HUES48 (cell line): ENCODE measurements around the gene CTNNA3.
A peak's percentile ranks its signal among the peaks of the same experiment; 100 is the strongest.

Experiments
- H3K27ac ChIP-seq: one replicate; pipeline ENCODE4 v1.7.0; 2013; ENCODE audit warnings: low read depth, low read length, inconsistent platforms
- H3K27me3 ChIP-seq: 2 replicates; pipeline ENCODE4 v1.6.1; 2013; ENCODE audit warnings: mild to moderate bottlenecking, low read length; ENCODE audit not compliant: control insufficient read depth, insufficient read depth
- H3K36me3 ChIP-seq: 2 replicates; pipeline ENCODE4 v1.6.1; 2013; ENCODE audit warnings: low read length; ENCODE audit not compliant: control insufficient read depth, insufficient read depth
- H3K4me1 ChIP-seq: 2 replicates; pipeline ENCODE4 v1.6.1; 2013; ENCODE audit warnings: mild to moderate bottlenecking, low read length; ENCODE audit not compliant: control insufficient read depth, insufficient read depth
- H3K4me3 ChIP-seq: 2 replicates; pipeline ENCODE4 v1.5.1; 2013; ENCODE audit warnings: mild to moderate bottlenecking, low read depth, low read length
- H3K9ac ChIP-seq: 2 replicates; pipeline ENCODE4 v1.6.1; 2013; ENCODE audit warnings: mild to moderate bottlenecking, low read depth, low read length, moderate library complexity
- H3K9me3 ChIP-seq: 2 replicates; pipeline ENCODE4 v1.6.1; 2013; ENCODE audit warnings: low read length; ENCODE audit not compliant: control insufficient read depth, insufficient read depth

CTNNA3 gene

GRCh38 chr10:66440568-66440967, 1255.4 kb downstream of the CTNNA3 start:
- no peaks in the 10 kb centered on the region for H3K4me1 ChIP-seq
- no peaks in the 10 kb centered on the region for H3K36me3 ChIP-seq
- H3K27ac ChIP-seq: no peak overlapping the region
- no peak overlapping the region for H3K4me3 ChIP-seq
- H3K27me3 ChIP-seq: no peaks in the 10 kb centered on the region
- H3K9me3 ChIP-seq: peaks cover 10% of the 10 kb centered on the region
- no peak overlapping the region for H3K9ac ChIP-seq

GRCh38 chr10:66414943-66415342, 1281.1 kb downstream of the CTNNA3 start:
- H3K36me3 ChIP-seq: no peaks in the 10 kb centered on the region

GRCh38 chr10:66405566-66405965, 1290.4 kb downstream of the CTNNA3 start:
- H3K9ac ChIP-seq: no peak overlapping the region
- no peaks in the 10 kb centered on the region for H3K9me3 ChIP-seq
- no peaks in the 10 kb centered on the region for H3K27me3 ChIP-seq
- no peak overlapping the region for H3K27ac ChIP-seq
- H3K36me3 ChIP-seq: no peaks in the 10 kb centered on the region
- no peaks in the 10 kb centered on the region for H3K4me1 ChIP-seq
- no peak overlapping the region for H3K4me3 ChIP-seq

More at GRCh38 chr10:66414943-66415342, 1281.1 kb downstream of the CTNNA3 start:
- Histone ChIP-seq H3K27ac (no peak overlapping the region), H3K27me3 (no peaks in the 10 kb centered on the region), H3K4me1 (no peaks in the 10 kb centered on the region), H3K9ac (no peak overlapping the region), H3K9me3 (no peaks in the 10 kb centered on the region), H3K4me3 (no peak overlapping the region)

GRCh38 chr10:66398669-66399068, 1297.3 kb downstream of the CTNNA3 start:
- Histone ChIP-seq H3K36me3 (no peaks in the 10 kb centered on the region), H3K9me3 (no peaks in the 10 kb centered on the region), H3K27ac (no peak overlapping the region), H3K4me3 (no peak overlapping the region), H3K9ac (no peak overlapping the region), H3K27me3 (no peaks in the 10 kb centered on the region), H3K4me1 (peaks cover 10% of the 10 kb centered on the region)

GRCh38 chr10:66394342-66395063, 1301.5 kb downstream of the CTNNA3 start:
- H3K4me1 ChIP-seq: peaks cover 18% of the 10 kb centered on the region
- no peak overlapping the region for H3K27ac ChIP-seq
- H3K9ac ChIP-seq: no peak overlapping the region
- H3K27me3 ChIP-seq: no peaks in the 10 kb centered on the region
- H3K4me3 ChIP-seq: no peak overlapping the region
- H3K9me3 ChIP-seq: no peaks in the 10 kb centered on the region
- no peaks in the 10 kb centered on the region for H3K36me3 ChIP-seq

GRCh38 chr10:66390926-66391325, 1305.1 kb downstream of the CTNNA3 start:
- Histone ChIP-seq H3K36me3 (no peaks in the 10 kb centered on the region), H3K4me3 (no peak overlapping the region), H3K9ac (no peak overlapping the region), H3K27ac (no peak overlapping the region), H3K4me1 (peaks cover 18% of the 10 kb centered on the region), H3K27me3 (no peaks in the 10 kb centered on the region), H3K9me3 (no peaks in the 10 kb centered on the region)

- Histone ChIP-seq H3K36me3 (no peaks in the 10 kb centered on the region), H3K9me3 (no peaks in the 10 kb centered on the region), H3K27me3 (no peaks in the 10 kb centered on the region), H3K9ac (no peak overlapping the region), H3K4me1 (peaks cover 18% of the 10 kb centered on the region), H3K4me3 (no peak overlapping the region), H3K27ac (no peak overlapping the region)
Measured at GRCh38 chr10:66381045-66381444, 1315.0 kb downstream of the CTNNA3 start.

- peaks cover 18% of the 10 kb centered on the region for H3K4me1 ChIP-seq
- no peaks in the 10 kb centered on the region for H3K27me3 ChIP-seq
- H3K27ac ChIP-seq: peak overlapping the region; percentile 61
- H3K9me3 ChIP-seq: no peaks in the 10 kb centered on the region
- H3K4me3 ChIP-seq: no peak overlapping the region
- peak overlapping the region; percentile 18; the same call in 1 of the 2 replicates for H3K9ac ChIP-seq
- H3K36me3 ChIP-seq: no peaks in the 10 kb centered on the region
Measured at GRCh38 chr10:66378117-66378876, 1317.7 kb downstream of the CTNNA3 start.

- no peak overlapping the region for H3K27ac ChIP-seq
- H3K9ac ChIP-seq: no peak overlapping the region
- no peaks in the 10 kb centered on the region for H3K36me3 ChIP-seq
- no peak overlapping the region for H3K4me3 ChIP-seq
- H3K27me3 ChIP-seq: no peaks in the 10 kb centered on the region
- H3K9me3 ChIP-seq: no peaks in the 10 kb centered on the region
- H3K4me1 ChIP-seq: no peaks in the 10 kb centered on the region
Measured at GRCh38 chr10:66368146-66368545, 1327.8 kb downstream of the CTNNA3 start.

- Histone ChIP-seq H3K9ac (no peak overlapping the region), H3K27ac (no peak overlapping the region), H3K36me3 (no peaks in the 10 kb centered on the region), H3K27me3 (no peaks in the 10 kb centered on the region), H3K9me3 (no peaks in the 10 kb centered on the region), H3K4me1 (no peaks in the 10 kb centered on the region), H3K4me3 (no peak overlapping the region)
Measured at GRCh38 chr10:66366163-66366562, 1329.8 kb downstream of the CTNNA3 start.

- H3K9me3 ChIP-seq: no peaks in the 10 kb centered on the region
- no peak overlapping the region for H3K4me3 ChIP-seq
- no peaks in the 10 kb centered on the region for H3K27me3 ChIP-seq
- H3K27ac ChIP-seq: no peak overlapping the region
- H3K9ac ChIP-seq: no peak overlapping the region
- no peaks in the 10 kb centered on the region for H3K36me3 ChIP-seq
- H3K4me1 ChIP-seq: no peaks in the 10 kb centered on the region
Measured at GRCh38 chr10:66365686-66366085, 1330.3 kb downstream of the CTNNA3 start.
